Mesenchymal stem cell (in vitro differentiated cells and primary cell): ENCODE data around the gene TFAP2E.

Experiments
- DNase-seq: peaks from one replicate; pipeline ENCODE4 v3.0.0-alpha.2; 2013
- H2AFZ ChIP-seq: one replicate; pipeline ENCODE4 v1.6.1; 2013; ENCODE audit warnings: low read depth, mild to moderate bottlenecking, control low read depth, inconsistent platforms, low read length, moderate library complexity
- H2AK5ac ChIP-seq: 2 replicates; pipeline ENCODE4 v1.6.1; 2013; ENCODE audit warnings: low read length, moderate library complexity, mild to moderate bottlenecking, inconsistent platforms; ENCODE audit not compliant: severe bottlenecking
- H2BK120ac ChIP-seq: one replicate; pipeline ENCODE4 v1.6.1; 2013; ENCODE audit warnings: low read depth, mild to moderate bottlenecking, inconsistent platforms, low read length, moderate library complexity
- H2BK12ac ChIP-seq, 2 experiments: one replicate each; pipeline ENCODE4 v1.6.1; 2013; ENCODE audit warnings: inconsistent platforms in 2 of 2, low read length in 2 of 2, mild to moderate bottlenecking in 2 of 2, moderate library complexity in 2 of 2, control low read depth in 1 of 2
- H2BK15ac ChIP-seq: one replicate; pipeline ENCODE4 v1.6.1; 2013; ENCODE audit warnings: mild to moderate bottlenecking, low read depth, inconsistent platforms; ENCODE audit not compliant: poor library complexity, severe bottlenecking
- H2BK5ac ChIP-seq: 2 replicates; pipeline ENCODE4 v1.6.1; 2013; ENCODE audit warnings: low read depth, mild to moderate bottlenecking, low read length, control low read depth, inconsistent platforms; ENCODE audit not compliant: poor library complexity, severe bottlenecking
- H3K14ac ChIP-seq, 2 experiments: one replicate each; pipeline ENCODE4 v1.6.1; 2013; ENCODE audit warnings: inconsistent platforms in 2 of 2, low read length in 2 of 2, control low read depth in 1 of 2, mild to moderate bottlenecking in 1 of 2, moderate library complexity in 1 of 2
- H3K18ac ChIP-seq, 2 experiments: one replicate each; pipeline ENCODE4 v1.6.1; 2013; ENCODE audit warnings: inconsistent platforms in 2 of 2, low read length in 2 of 2, control low read depth in 1 of 2, low read depth in 1 of 2, mild to moderate bottlenecking in 1 of 2
- H3K23ac ChIP-seq, 2 experiments: one replicate each; pipeline ENCODE4 v1.6.1; 2013; ENCODE audit warnings: inconsistent platforms in 2 of 2, low read length in 2 of 2, mild to moderate bottlenecking in 2 of 2, moderate library complexity in 2 of 2, control low read depth in 1 of 2
- H3K27ac ChIP-seq: 2 replicates; pipeline ENCODE4 v1.5.1; 2013; ENCODE audit warnings: mild to moderate bottlenecking, moderate library complexity, low read length, control low read depth, inconsistent platforms; ENCODE audit not compliant: poor library complexity, severe bottlenecking
- H3K27me3 ChIP-seq, 2 experiments: 2 replicates each; pipeline versions ENCODE4 v1.6.1 to v1.7.0; 2013; ENCODE audit warnings: low read length in 2 of 2, mild to moderate bottlenecking in 2 of 2, moderate library complexity in 2 of 2, control low read depth in 1 of 2, inconsistent platforms in 1 of 2; ENCODE audit not compliant: control insufficient read depth in 1 of 2, insufficient read depth in 1 of 2
- H3K36me3 ChIP-seq, 2 experiments: 2 replicates each; pipeline versions ENCODE4 v1.6.1 to v1.7.0; 2013; ENCODE audit warnings: low read length in 2 of 2, control low read depth in 1 of 2, inconsistent platforms in 1 of 2, low read depth in 1 of 2, mild to moderate bottlenecking in 1 of 2; ENCODE audit not compliant: insufficient read depth in 2 of 2, control insufficient read depth in 1 of 2
- H3K4ac ChIP-seq, 2 experiments: one replicate each; pipeline ENCODE4 v1.6.1; 2013; ENCODE audit warnings: inconsistent platforms in 2 of 2, low read length in 2 of 2, mild to moderate bottlenecking in 2 of 2, moderate library complexity in 2 of 2, control low read depth in 1 of 2, low read depth in 1 of 2
- H3K4me1 ChIP-seq: 2 replicates; pipeline ENCODE4 v1.6.1; 2013; ENCODE audit warnings: low read depth, low read length, control low read depth; ENCODE audit not compliant: control insufficient read depth, insufficient read depth
- H3K4me2 ChIP-seq: 2 replicates; pipeline ENCODE4 v1.6.1; 2013; ENCODE audit warnings: low read length, mild to moderate bottlenecking, inconsistent platforms; ENCODE audit not compliant: poor library complexity, severe bottlenecking
- H3K4me3 ChIP-seq, 2 experiments: 2 replicates each; pipeline versions ENCODE4 v1.5.1 to v1.7.0; 2013; ENCODE audit warnings: low read length in 2 of 2, mild to moderate bottlenecking in 2 of 2, control low read depth in 1 of 2, low read depth in 1 of 2; ENCODE audit not compliant: insufficient read depth in 1 of 2
- H3K79me1 ChIP-seq: replicated peaks from 2 replicates; pipeline ENCODE4 v1.6.1; 2013; ENCODE audit warnings: mild to moderate bottlenecking, control low read depth, low read length, inconsistent platforms; ENCODE audit not compliant: poor library complexity, severe bottlenecking
- H3K9ac ChIP-seq: 2 replicates; pipeline ENCODE4 v1.7.0; 2013; ENCODE audit warnings: mild to moderate bottlenecking, low read length, moderate library complexity
- H3K9me3 ChIP-seq: 2 replicates; pipeline ENCODE4 v1.7.0; 2013; ENCODE audit warnings: mild to moderate bottlenecking, low read length; ENCODE audit not compliant: control insufficient read depth
- H4K8ac ChIP-seq: one replicate; pipeline ENCODE4 v1.6.1; 2013; ENCODE audit warnings: inconsistent platforms, mild to moderate bottlenecking, low read length, moderate library complexity
- H4K91ac ChIP-seq: one replicate; pipeline ENCODE4 v1.6.1; 2013; ENCODE audit warnings: mild to moderate bottlenecking, low read length, inconsistent platforms
- WGBS: methylation state at CpG from one replicate; pipeline ENCODE4 v1.1.7; 2013; ENCODE audit warnings: mixed read lengths; 5-methylcytosine and 5-hydroxymethylcytosine counted together

Gene TFAP2E

GRCh38 chr1:35564037-35564883, 8.9 kb upstream of the TFAP2E start:
- Histone ChIP-seq H3K36me3 (peaks cover 64 to 72% of the 10 kb centered on the region in 2 experiments), H3K79me1 (peaks cover 25% of the 10 kb centered on the region), H2BK120ac (no peak overlapping the region), H3K27me3 (no peaks in the 10 kb centered on the region), H3K23ac (no peak overlapping the region), H3K4me1 (peaks cover 19% of the 10 kb centered on the region), H3K14ac (no peak overlapping the region), H2BK5ac (no peak overlapping the region), H3K27ac (no peak overlapping the region), H3K4me3 (no peak overlapping the region), H4K8ac (no peak overlapping the region), H3K18ac (no peak overlapping the region), H2AK5ac (no peak overlapping the region), H3K4me2 (no peak overlapping the region), H3K4ac (no peak overlapping the region), H2BK12ac (no peak overlapping the region), H3K9me3 (no peaks in the 10 kb centered on the region), H3K9ac (no peak overlapping the region), H2AFZ (no peak overlapping the region), H4K91ac (no peak overlapping the region), H2BK15ac (no peak overlapping the region)
- peak; percentile 76 for DNase-seq
- 90% methylated on average over 8 of the region's 9 CpGs for WGBS

- Histone ChIP-seq H3K9me3 (no peaks in the 10 kb centered on the region), H3K14ac (no peak overlapping the region), H3K18ac (no peak overlapping the region), H3K4me1 (peaks cover 17% of the 10 kb centered on the region), H4K91ac (no peak overlapping the region), H4K8ac (no peak overlapping the region), H3K4me2 (no peak overlapping the region), H3K9ac (no peak overlapping the region), H2BK5ac (no peak overlapping the region), H2BK120ac (no peak overlapping the region), H3K4me3 (no peak overlapping the region), H3K36me3 (peaks cover 63 to 69% of the 10 kb centered on the region in 2 experiments), H2AFZ (no peak overlapping the region), H3K27ac (no peak overlapping the region), H2BK12ac (no peak overlapping the region), H3K4ac (no peak overlapping the region), H3K23ac (no peak overlapping the region), H2AK5ac (no peak overlapping the region), H2BK15ac (no peak overlapping the region), H3K79me1 (peaks cover 23% of the 10 kb centered on the region), H3K27me3 (peaks cover 0 to 1% of the 10 kb centered on the region in 2 experiments)
- 90% methylated on average over 28 of the region's 28 CpGs for WGBS
- no peak for DNase-seq
These were observed 8.0 kb upstream of the TFAP2E start for GRCh38 chr1:35564884-35565741.

- no peak overlapping the region for H3K4me3 ChIP-seq
- no peak overlapping the region for H2BK120ac ChIP-seq
- H3K9ac ChIP-seq = no peak overlapping the region
- peaks cover 13% of the 10 kb centered on the region for H3K4me1 ChIP-seq
- DNase-seq = no peak
- no peak overlapping the region for H2AK5ac ChIP-seq
- H4K91ac ChIP-seq = no peak overlapping the region
- no peak overlapping the region for H3K4me2 ChIP-seq
- no peak overlapping the region for H2BK15ac ChIP-seq
- no peak overlapping the region for H2AFZ ChIP-seq
- no peak overlapping the region for H2BK12ac ChIP-seq
- H3K14ac ChIP-seq = no peak overlapping the region
- no peak overlapping the region for H3K23ac ChIP-seq
- no peaks in the 10 kb centered on the region for H3K9me3 ChIP-seq
- no peak overlapping the region for H3K27ac ChIP-seq
- peaks cover 0 to 6% of the 10 kb centered on the region in 2 experiments for H3K27me3 ChIP-seq
- 96% methylated on average over 11 of the region's 11 CpGs for WGBS
- H3K79me1 ChIP-seq = peaks cover 18% of the 10 kb centered on the region
- H3K18ac ChIP-seq = no peak overlapping the region
- no peak overlapping the region for H3K4ac ChIP-seq
- no peak overlapping the region for H4K8ac ChIP-seq
- H2BK5ac ChIP-seq = no peak overlapping the region
- H3K36me3 ChIP-seq = peaks cover 57 to 64% of the 10 kb centered on the region in 2 experiments
These were observed 7.4 kb upstream of the TFAP2E start for GRCh38 chr1:35565742-35566133.

- WGBS = 67% methylated on average over 9 of the region's 9 CpGs
- Histone ChIP-seq H3K9me3 (no peaks in the 10 kb centered on the region), H3K4me2 (no peak overlapping the region), H2AFZ (no peak overlapping the region), H3K4me1 (peaks cover 3% of the 10 kb centered on the region), H2BK12ac (no peak overlapping the region), H2BK15ac (no peak overlapping the region), H3K23ac (no peak overlapping the region), H3K27ac (no peak overlapping the region), H3K4ac (no peak overlapping the region), H2AK5ac (no peak overlapping the region), H4K8ac (no peak overlapping the region), H3K27me3 (peaks cover 18 to 28% of the 10 kb centered on the region in 2 experiments), H3K14ac (no peak overlapping the region), H3K36me3 (peaks cover 35 to 41% of the 10 kb centered on the region in 2 experiments), H3K9ac (no peak overlapping the region), H3K18ac (no peak overlapping the region), H3K79me1 (peaks cover 8% of the 10 kb centered on the region), H2BK5ac (no peak overlapping the region), H4K91ac (peak overlapping the region; percentile 10), H3K4me3 (no peak overlapping the region), H2BK120ac (no peak overlapping the region)
- DNase-seq = no peak
These were observed 5.1 kb upstream of the TFAP2E start for GRCh38 chr1:35567947-35568558.
